HCT116 (cell line): ENCODE measurements around the gene SLC25A21. TPM values are rescaled to one million over a fixed set of nuclear protein-coding genes. Genes with fewer than 3 reads are reported as not detected.

Experiments used
- ATAC-seq: fragments of 200-7000 bp; cut with Tn5 transposase; 2 replicates; pipeline ENCODE4 v1.9.1; 2020; ENCODE audit warnings: mild to moderate bottlenecking, moderate library complexity
- BruUV-seq: library from RNA; stranded (reverse); fragments of 400-500 nt; replicated peaks from 2 replicates; lab custom pipeline; 2021; lab: Mats Ljungman, UMichigan
- CTCF ChIA-PET: fragments of 300-600 bp; sonication (Branson Sonifier 250); formaldehyde crosslinking; loops from one replicate; lab custom pipeline; 2021; ENCODE audit warnings: antibody characterized with exemption; lab: Charles Lee
- POLR2A ChIA-PET: fragments of 300-600, 350-600 bp; sonication (Branson Sonifier 250); formaldehyde crosslinking; loops from one replicate; lab custom pipeline; 2021; ENCODE audit warnings: antibody characterized with exemption; lab: Charles Lee
- RAD21 ChIA-PET, 2 experiments: fragments of 300-600 bp; sonication (Branson Sonifier 250); formaldehyde crosslinking; loops; one replicate each; lab custom pipeline; 2023; ENCODE audit warnings: low total read pairs in 2 of 2; ENCODE audit not compliant: uncharacterized antibody in 2 of 2, unreplicated experiment in 2 of 2, low non-redundant PET in 1 of 2; lab: Charles Lee
- DNase-seq: peaks from one replicate; pipeline ENCODE4 v3.0.0-alpha.2; 2010; ENCODE audit warnings: low read depth, low spot score
- H2AFZ ChIP-seq: fragments of 200-600 bp; shearing (Covaris generic), sonication (generic); 2 replicates; pipeline ENCODE4 v1.6.1; 2017; ENCODE audit warnings: low read depth, mixed run types, mixed read lengths, antibody characterized with exemption, low read length; ENCODE audit not compliant: poor library complexity, severe bottlenecking
- H3K27ac ChIP-seq: 2 replicates; pipeline ENCODE4 v1.5.1; 2012; ENCODE audit warnings: low read depth, low read length
- H3K27me3 ChIP-seq: fragments of 200-600 bp; sonication (generic); 2 replicates; pipeline ENCODE4 v1.6.1; 2016; ENCODE audit warnings: mixed run types, low read length, mixed read lengths; ENCODE audit not compliant: insufficient read depth
- H3K36me3 ChIP-seq, 2 experiments: fragments of 200-500 bp in 1 of 2; fragments of 200-600 bp in 1 of 2; sonication (Bioruptor generic) in 1 of 2; sonication (generic) in 1 of 2; 2 replicates each; pipeline versions ENCODE4 v1.5.1 to v1.6.1; 2014 to 2016; ENCODE audit warnings: low read length in 2 of 2, inconsistent platforms in 1 of 2, mixed read lengths in 1 of 2, mixed run types in 1 of 2; ENCODE audit not compliant: insufficient read depth in 2 of 2, control insufficient read depth in 1 of 2
- H3K4me1 ChIP-seq, 2 experiments: fragments of 200-600 bp in 1 of 2; sonication (generic) in 1 of 2; 2 replicates each; pipeline versions ENCODE4 v1.5.1 to v1.6.1; 2012 to 2017; ENCODE audit warnings: low read length in 2 of 2, inconsistent platforms in 1 of 2, mild to moderate bottlenecking in 1 of 2, mixed read lengths in 1 of 2, mixed run types in 1 of 2, moderate library complexity in 1 of 2; ENCODE audit not compliant: insufficient read depth in 2 of 2, control insufficient read depth in 1 of 2
- H3K4me2 ChIP-seq: fragments of 200-600 bp; sonication (generic); 2 replicates; pipeline ENCODE4 v1.6.1; 2017; ENCODE audit warnings: mixed run types, low read length, mixed read lengths
- H3K4me3 ChIP-seq, 2 experiments: fragments of 200-600 bp in 1 of 2; sonication (generic) in 1 of 2; replicated peaks in 1 of 2; 2 replicates each; pipeline ENCODE4 v1.5.1; 2011 to 2016; ENCODE audit warnings: low read length in 2 of 2, control low read depth in 1 of 2, low read depth in 1 of 2, mild to moderate bottlenecking in 1 of 2, mixed read lengths in 1 of 2, mixed run types in 1 of 2
- H3K79me2 ChIP-seq: fragments of 200-600 bp; sonication (generic); 2 replicates; pipeline ENCODE4 v1.6.1; 2017; ENCODE audit warnings: mild to moderate bottlenecking, mixed run types, low read length, moderate library complexity, mixed read lengths; ENCODE audit not compliant: insufficient read depth
- H3K9ac ChIP-seq: fragments of 200-600 bp; sonication (generic); 2 replicates; pipeline ENCODE4 v1.6.1; 2016; ENCODE audit warnings: low read length, mixed read lengths
- H3K9me2 ChIP-seq: fragments of 200-600 bp; sonication (generic), shearing (Covaris generic); 2 replicates; pipeline ENCODE4 v1.6.1; 2017; ENCODE audit warnings: mixed run types, mild to moderate bottlenecking, moderate library complexity; ENCODE audit not compliant: insufficient read depth
- H3K9me3 ChIP-seq, 2 experiments: fragments of 200-500 bp in 1 of 2; fragments of 200-600 bp in 1 of 2; sonication (Bioruptor generic) in 1 of 2; sonication (generic) in 1 of 2; 2 replicates each; pipeline ENCODE4 v1.6.1; 2014 to 2017; ENCODE audit warnings: low read length in 2 of 2, mixed read lengths in 2 of 2, inconsistent platforms in 1 of 2, low read depth in 1 of 2, mild to moderate bottlenecking in 1 of 2, mixed run types in 1 of 2, moderate library complexity in 1 of 2; ENCODE audit not compliant: control insufficient read depth in 1 of 2, insufficient read depth in 1 of 2
- H4K20me1 ChIP-seq: fragments of 200-600 bp; sonication (generic), shearing (Covaris generic); 2 replicates; pipeline ENCODE4 v1.6.1; 2017; ENCODE audit warnings: mixed run types, mild to moderate bottlenecking, moderate library complexity; ENCODE audit not compliant: insufficient read depth
- EZH2 ChIP-seq: fragments of 200-600 bp; sonication (generic); IDR thresholded peaks from 2 replicates; pipeline ENCODE4 v1.6.1; 2017; ENCODE audit warnings: antibody characterized with exemption, mixed run types
- MAX ChIP-seq: IDR thresholded peaks from 2 replicates; pipeline ENCODE4 v1.6.1; 2012
- SIN3A ChIP-seq: IDR thresholded peaks from 2 replicates; pipeline ENCODE4 v1.6.1; 2012; ENCODE audit warnings: low read depth
- TCF7L2 ChIP-seq: IDR thresholded peaks from 2 replicates; pipeline ENCODE4 v1.7.0; 2011; ENCODE audit warnings: borderline replicate concordance, inconsistent platforms; ENCODE audit not compliant: insufficient read depth, insufficient read length; ENCODE audit errors: extremely low read depth
- intact Hi-C: fragments of 100-400 bp; cut with micrococcal nuclease; formaldehyde crosslinking; loops from 2 replicates; pipeline ENCODE4 v1.10.0; 2022
- total RNA-seq: library from RNA; stranded (reverse); gene quantifications from one replicate; pipeline ENCODE4 v1.2.1, GENCODE V29; 2021; ENCODE audit not compliant: unreplicated experiment

The SLC25A21 gene
- total RNA-seq, 1 experiment from 2014 or later: 3.5 TPM

DNA sequence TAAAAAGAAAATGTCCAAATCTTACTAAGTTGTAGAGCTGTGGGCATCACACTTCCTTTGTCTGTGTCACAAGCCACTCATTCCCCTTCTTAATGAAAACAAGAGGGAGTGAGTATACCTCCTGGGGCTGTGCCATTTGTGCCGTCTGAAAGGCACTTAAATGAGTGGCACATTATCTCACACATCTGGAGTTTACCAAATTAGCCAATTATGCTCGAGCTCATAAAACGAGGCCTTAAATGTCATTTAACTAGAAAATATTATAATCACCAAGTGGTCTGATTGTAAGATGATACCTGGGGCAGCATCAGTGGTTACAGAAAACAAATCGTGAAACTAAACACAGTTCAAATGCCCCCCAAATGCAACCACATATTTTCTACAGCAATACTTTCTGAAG, 364.7 kb downstream of the SLC25A21 start:
- intact Hi-C loops: no loop called here
- no peaks in the 10 kb centered on the region for H3K27me3 ChIP-seq
- ChIA-PET CTCF (no interaction called here), RAD21 (no interaction called here), POLR2A (no interaction called here)
- H3K4me1 ChIP-seq: no peaks in the 10 kb centered on the region
- no peaks in the 10 kb centered on the region for H4K20me1 ChIP-seq
- TF ChIP-seq MAX: no peak
- H3K79me2 ChIP-seq: no peaks in the 10 kb centered on the region
- H3K4me2 ChIP-seq: no peak overlapping the region
- H3K9me3 ChIP-seq: no peaks in the 10 kb centered on the region
- no TSS peak for BruUV-seq
- no peak overlapping the region for H3K9ac ChIP-seq
- H3K9me2 ChIP-seq: no peaks in the 10 kb centered on the region
- H3K36me3 ChIP-seq: no peaks in the 10 kb centered on the region
- DNase-seq: no peak
- H3K27ac ChIP-seq: no peak overlapping the region
- ATAC-seq: no peak
- H2AFZ ChIP-seq: no peak overlapping the region
- no peak overlapping the region for H3K4me3 ChIP-seq

DNA sequence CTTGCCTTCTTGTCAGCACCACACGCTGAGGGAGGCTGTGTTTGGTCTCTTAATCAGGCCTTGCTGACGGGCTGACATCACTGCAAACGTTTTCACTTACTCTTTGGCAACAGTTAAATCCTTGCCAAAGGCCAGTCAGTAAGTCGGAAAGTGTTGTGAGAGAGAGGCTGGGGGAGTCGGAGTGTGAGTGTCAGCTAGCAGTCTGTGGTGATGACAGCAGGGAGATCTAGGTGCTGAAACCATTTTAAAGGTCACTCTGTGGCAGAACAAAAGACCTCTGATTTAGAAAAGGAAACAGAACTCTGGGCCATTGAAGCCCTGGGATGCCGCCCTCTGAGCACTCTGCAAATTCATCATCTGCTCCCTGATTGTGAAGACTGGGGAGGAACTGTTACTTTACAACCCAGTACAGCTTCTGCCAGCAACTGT, 367.3 kb downstream of the SLC25A21 start:
- no peaks in the 10 kb centered on the region for H3K27me3 ChIP-seq
- BruUV-seq: no TSS peak
- DNase-seq: no peak
- no peak overlapping the region for H3K9ac ChIP-seq
- H3K36me3 ChIP-seq: no peaks in the 10 kb centered on the region
- ChIA-PET CTCF (no interaction called here), RAD21 (no interaction called here), POLR2A (no interaction called here)
- no peaks in the 10 kb centered on the region for H3K9me3 ChIP-seq
- no peaks in the 10 kb centered on the region for H4K20me1 ChIP-seq
- H3K4me1 ChIP-seq: no peaks in the 10 kb centered on the region
- H3K4me3 ChIP-seq: no peak overlapping the region
- no peaks in the 10 kb centered on the region for H3K9me2 ChIP-seq
- H3K27ac ChIP-seq: no peak overlapping the region
- ATAC-seq: no peak
- H3K79me2 ChIP-seq: no peaks in the 10 kb centered on the region
- TF ChIP-seq EZH2 (no peak), TCF7L2 (no peak), SIN3A (no peak)
- H2AFZ ChIP-seq: no peak overlapping the region
- no peak overlapping the region for H3K4me2 ChIP-seq
- intact Hi-C loops: no loop called here
